ENCODE measurements around the gene CBLB. TPM values are rescaled to one million over a fixed set of nuclear protein-coding genes. Genes with fewer than 3 reads are reported as not detected.

CBLB gene
- total and polyA plus RNA-seq, 12 donors: 20.4 to 58.9 (median 33.5) TPM

DNA sequence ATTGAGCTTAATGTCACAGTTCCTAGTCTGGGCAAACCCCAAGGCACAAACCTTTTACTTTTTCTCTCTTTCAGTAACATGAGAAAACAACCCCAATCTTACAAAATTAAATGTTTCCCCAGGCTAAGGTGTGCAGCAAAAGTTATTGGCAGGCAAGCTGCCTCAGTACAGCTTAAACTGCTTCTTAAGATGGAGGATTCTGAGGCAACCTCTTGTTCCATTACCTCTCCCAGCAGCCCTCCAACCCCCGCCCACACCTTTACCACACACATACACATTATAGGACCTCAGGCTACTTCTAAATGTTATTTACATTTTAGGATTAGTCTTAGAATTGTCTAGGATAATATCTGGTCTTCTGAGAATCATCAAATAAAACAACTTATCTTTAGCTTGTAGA, 22.3 kb upstream of the CBLB start:
- Histone ChIP-seq H3K4me1 (replicated peaks in 1 of 2) (no peaks in the 10 kb centered on the region), H3K4me3 (no peak overlapping the region), H3K36me3 (replicated peaks in 1 of 2) (no peaks in the 10 kb centered on the region), H3K27me3 (no peaks in the 10 kb centered on the region), H3K9me3 (replicated peaks in 1 of 3) (no peaks in the 10 kb centered on the region), H3K27ac (no peak overlapping the region)
- 90 to 95% (median 91%) methylated on average over 1 of the region's 1 CpG for WGBS, 4 donors
- DNase-seq: no peak
- intact Hi-C loops (cut with DNase I): no loop called here
- TF ChIP-seq, protein P1, sequence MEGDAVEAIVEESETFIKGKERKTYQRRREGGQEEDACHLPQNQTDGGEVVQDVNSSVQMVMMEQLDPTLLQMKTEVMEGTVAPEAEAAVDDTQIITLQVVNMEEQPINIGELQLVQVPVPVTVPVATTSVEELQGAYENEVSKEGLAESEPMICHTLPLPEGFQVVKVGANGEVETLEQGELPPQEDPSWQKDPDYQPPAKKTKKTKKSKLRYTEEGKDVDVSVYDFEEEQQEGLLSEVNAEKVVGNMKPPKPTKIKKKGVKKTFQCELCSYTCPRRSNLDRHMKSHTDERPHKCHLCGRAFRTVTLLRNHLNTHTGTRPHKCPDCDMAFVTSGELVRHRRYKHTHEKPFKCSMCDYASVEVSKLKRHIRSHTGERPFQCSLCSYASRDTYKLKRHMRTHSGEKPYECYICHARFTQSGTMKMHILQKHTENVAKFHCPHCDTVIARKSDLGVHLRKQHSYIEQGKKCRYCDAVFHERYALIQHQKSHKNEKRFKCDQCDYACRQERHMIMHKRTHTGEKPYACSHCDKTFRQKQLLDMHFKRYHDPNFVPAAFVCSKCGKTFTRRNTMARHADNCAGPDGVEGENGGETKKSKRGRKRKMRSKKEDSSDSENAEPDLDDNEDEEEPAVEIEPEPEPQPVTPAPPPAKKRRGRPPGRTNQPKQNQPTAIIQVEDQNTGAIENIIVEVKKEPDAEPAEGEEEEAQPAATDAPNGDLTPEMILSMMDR (IDR thresholded peaks at IDR 0.05): no peak
- TF ChIP-seq POLR2A (IDR thresholded peaks at IDR 0.05): no peak

DNA sequence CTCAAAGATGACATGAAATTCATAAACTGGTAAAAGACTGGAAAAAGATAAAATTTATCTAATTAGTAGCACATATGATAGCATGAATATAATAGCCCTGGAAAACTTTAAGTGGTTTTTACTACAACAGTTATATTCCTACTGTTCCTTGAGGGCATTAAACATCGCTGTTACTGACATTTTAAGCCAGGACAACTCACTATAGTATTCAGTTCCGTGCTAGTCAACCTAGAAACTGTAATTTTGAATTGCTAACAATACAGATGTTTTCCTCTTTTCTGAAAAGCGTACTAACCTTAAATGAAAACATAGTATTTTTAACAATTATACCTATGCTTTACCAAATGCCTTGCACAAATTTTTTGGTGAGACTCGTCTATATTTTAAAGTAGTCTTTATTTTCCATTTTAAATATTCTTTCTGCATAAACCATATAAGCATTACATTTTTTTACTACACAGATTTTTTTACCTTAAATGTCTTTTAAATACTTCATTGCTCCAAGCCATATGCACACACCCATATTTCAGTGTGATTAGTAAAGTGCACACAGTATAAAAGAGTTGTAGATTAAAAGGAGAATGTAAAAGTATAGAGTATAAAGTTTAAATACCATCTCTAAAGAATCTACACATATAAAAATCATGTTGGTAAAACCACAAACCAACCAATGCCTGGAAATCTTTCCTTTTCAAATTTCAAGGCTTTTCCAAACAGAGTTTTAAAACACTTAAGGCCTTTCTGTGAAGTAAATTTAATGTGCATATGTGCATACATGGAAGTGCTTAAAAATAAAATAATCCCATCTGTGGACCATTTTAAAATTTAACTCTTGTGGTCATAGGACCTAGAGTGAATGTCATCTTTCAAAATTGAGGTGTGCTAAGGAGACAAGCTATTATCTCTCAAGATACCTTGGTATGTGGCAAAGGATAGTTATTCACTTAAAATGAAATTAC, 20.1 kb upstream of the CBLB start:
- no peak for TF ChIP-seq POLR2A (IDR thresholded peaks at IDR 0.05)
- TF ChIP-seq, protein P1 (IDR thresholded peaks at IDR 0.05): no peak
- H3K4me1 ChIP-seq (replicated peaks in 1 of 2): no peaks in the 10 kb centered on the region
- DNase-seq: no peak
- H3K27me3 ChIP-seq: no peaks in the 10 kb centered on the region
- no peaks in the 10 kb centered on the region for H3K9me3 ChIP-seq (replicated peaks in 1 of 3)
- WGBS, 4 donors: 90 to 95% (median 92%) methylated on average over 4 of the region's 4 CpGs
- no peaks in the 10 kb centered on the region for H3K36me3 ChIP-seq (replicated peaks in 1 of 2)
- H3K27ac ChIP-seq: no peak overlapping the region
- intact Hi-C loops (cut with DNase I): no loop called here
- no peak overlapping the region for H3K4me3 ChIP-seq

DNA sequence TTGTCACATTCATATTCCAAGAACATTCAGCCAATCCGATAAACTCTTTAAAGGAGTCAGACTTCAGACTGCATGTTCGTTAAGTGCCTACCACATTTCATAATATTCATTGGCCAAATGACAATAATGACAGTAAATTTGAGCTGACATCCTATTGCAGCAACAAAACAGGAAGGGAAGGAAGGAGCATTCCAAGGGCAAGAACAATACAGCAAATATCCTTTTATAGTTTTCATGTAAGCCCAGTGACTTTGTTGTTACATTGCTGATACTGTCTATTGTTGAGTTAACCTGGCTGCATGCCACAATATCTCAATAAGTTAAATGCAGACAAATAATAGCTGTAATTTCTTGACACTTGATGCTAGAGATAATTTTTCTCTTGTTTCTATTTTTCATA, 16.4 kb upstream of the CBLB start:
- Histone ChIP-seq H3K36me3 (replicated peaks in 1 of 2) (no peaks in the 10 kb centered on the region), H3K4me3 (no peak overlapping the region), H3K9me3 (replicated peaks in 1 of 3) (no peaks in the 10 kb centered on the region), H3K27ac (peak overlapping the region in 1 of 5 donors; percentile 4), H3K4me1 (replicated peaks in 1 of 2) (no peaks in the 10 kb centered on the region), H3K27me3 (no peaks in the 10 kb centered on the region)
- TF ChIP-seq, protein P1 (IDR thresholded peaks at IDR 0.05): no peak
- TF ChIP-seq POLR2A (IDR thresholded peaks at IDR 0.05): no peak
- DNase-seq: peak in 1 of 7 donors; percentile 18
- 32 to 51% (median 37%) methylated on average over 2 of the region's 2 CpGs for WGBS, 4 donors
- intact Hi-C loops (cut with DNase I): no loop called here

DNA sequence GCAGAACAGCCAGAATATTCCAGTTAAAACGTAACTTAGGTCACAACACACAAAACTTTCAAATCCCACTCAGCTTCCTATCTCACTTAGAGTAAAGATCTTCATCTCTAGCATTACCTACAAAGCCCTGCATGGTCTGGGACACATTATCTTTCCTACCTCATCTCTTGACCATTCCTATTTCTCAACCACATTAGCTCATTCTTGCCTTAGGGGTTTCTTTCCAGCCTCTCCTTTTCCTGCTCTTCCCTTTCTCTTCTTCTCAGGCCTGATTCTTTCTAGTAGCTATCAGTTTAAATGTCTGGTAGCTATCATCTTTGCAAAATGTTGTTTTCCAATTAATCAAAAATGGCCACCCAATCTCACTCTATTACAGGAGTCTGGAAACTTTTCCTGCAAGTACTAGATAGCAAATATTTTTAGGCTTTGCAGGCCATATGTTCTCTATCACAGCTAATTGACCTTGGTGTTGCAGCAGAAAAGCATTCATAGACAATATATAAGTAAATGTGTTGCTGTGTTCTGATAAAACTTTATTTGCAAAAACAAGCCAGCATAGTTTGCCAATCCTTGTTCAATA, 15.1 kb upstream of the CBLB start:
- Histone ChIP-seq H3K4me3 (no peak overlapping the region), H3K27me3 (no peaks in the 10 kb centered on the region), H3K27ac (no peak overlapping the region), H3K9me3 (replicated peaks in 1 of 3) (no peaks in the 10 kb centered on the region), H3K36me3 (replicated peaks in 1 of 2) (no peaks in the 10 kb centered on the region), H3K4me1 (replicated peaks in 1 of 2) (no peaks in the 10 kb centered on the region)
- DNase-seq: no peak
- TF ChIP-seq, protein P1 (IDR thresholded peaks at IDR 0.05): no peak
- TF ChIP-seq POLR2A (IDR thresholded peaks at IDR 0.05): no peak
- intact Hi-C loops (cut with DNase I): no loop called here
- 88 to 98% (median 94%) methylated on average over 1 of the region's 1 CpG for WGBS, 4 donors

All from adrenal gland (tissue), 12 donors.